ENCODE data around the gene HSD3B7.

- TF ChIP-seq CTCF (IDR thresholded peaks at IDR 0.05) (no peak), EP300 (IDR thresholded peaks at IDR 0.05) (no peak)
These were observed 23.1 kb downstream of the HSD3B7 start for GRCh38 chr16:31008149-31008548.
